GM10266 (cell line): ENCODE data around the gene GRHL3.
A peak's percentile ranks its signal among the peaks of the same experiment; 100 is the strongest.

Experiments
- DNase-seq: peaks from one replicate; pipeline ENCODE4 v3.0.0; 2012; ENCODE audit errors: extremely low spot score
- TF ChIP-seq, protein P1 (sequence below): IDR thresholded peaks from 2 replicates; pipeline ENCODE4 v1.5.1; 2012; ENCODE audit warnings: mild to moderate bottlenecking, low read depth; ENCODE audit not compliant: control insufficient read depth, insufficient read depth; ENCODE audit errors: missing control alignments

Gene GRHL3

DNA sequence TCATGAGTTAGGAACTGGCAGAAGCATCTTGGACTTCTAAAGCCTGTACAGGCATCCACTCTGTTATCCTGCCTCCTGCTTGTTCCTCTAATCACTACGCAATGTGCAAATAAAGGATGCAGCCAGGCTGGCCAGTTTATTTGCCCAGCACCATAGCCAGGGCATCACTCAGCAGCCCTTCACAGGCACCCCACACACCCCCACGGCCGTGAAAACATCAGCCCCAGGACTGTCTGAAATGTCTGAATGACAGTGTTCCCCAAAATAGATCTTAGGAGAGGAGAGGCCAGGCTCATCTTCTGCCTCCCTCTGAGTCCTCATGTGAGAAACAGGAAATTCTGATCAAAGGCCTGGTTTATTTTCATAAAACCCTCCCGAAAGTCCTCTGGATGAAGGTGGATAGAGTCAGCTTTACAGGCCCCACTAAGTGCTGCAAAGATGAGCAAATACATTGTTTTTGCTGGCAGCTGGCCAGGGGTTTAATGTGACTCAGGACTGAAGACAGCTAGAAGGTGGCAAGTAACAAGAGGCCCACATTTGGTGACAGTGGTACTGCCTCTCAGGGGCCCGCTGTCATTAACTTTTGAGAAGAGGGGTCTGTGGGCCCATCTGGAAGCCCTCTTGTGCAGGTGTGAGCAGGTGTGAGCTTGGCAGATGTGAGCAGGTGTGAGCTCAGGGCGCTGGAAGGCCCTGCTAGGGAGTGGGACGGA is 32.9 kb downstream of the GRHL3 start:
- TF ChIP-seq, protein P1, sequence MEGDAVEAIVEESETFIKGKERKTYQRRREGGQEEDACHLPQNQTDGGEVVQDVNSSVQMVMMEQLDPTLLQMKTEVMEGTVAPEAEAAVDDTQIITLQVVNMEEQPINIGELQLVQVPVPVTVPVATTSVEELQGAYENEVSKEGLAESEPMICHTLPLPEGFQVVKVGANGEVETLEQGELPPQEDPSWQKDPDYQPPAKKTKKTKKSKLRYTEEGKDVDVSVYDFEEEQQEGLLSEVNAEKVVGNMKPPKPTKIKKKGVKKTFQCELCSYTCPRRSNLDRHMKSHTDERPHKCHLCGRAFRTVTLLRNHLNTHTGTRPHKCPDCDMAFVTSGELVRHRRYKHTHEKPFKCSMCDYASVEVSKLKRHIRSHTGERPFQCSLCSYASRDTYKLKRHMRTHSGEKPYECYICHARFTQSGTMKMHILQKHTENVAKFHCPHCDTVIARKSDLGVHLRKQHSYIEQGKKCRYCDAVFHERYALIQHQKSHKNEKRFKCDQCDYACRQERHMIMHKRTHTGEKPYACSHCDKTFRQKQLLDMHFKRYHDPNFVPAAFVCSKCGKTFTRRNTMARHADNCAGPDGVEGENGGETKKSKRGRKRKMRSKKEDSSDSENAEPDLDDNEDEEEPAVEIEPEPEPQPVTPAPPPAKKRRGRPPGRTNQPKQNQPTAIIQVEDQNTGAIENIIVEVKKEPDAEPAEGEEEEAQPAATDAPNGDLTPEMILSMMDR: no peak
- peak; percentile 62 for DNase-seq

DNA sequence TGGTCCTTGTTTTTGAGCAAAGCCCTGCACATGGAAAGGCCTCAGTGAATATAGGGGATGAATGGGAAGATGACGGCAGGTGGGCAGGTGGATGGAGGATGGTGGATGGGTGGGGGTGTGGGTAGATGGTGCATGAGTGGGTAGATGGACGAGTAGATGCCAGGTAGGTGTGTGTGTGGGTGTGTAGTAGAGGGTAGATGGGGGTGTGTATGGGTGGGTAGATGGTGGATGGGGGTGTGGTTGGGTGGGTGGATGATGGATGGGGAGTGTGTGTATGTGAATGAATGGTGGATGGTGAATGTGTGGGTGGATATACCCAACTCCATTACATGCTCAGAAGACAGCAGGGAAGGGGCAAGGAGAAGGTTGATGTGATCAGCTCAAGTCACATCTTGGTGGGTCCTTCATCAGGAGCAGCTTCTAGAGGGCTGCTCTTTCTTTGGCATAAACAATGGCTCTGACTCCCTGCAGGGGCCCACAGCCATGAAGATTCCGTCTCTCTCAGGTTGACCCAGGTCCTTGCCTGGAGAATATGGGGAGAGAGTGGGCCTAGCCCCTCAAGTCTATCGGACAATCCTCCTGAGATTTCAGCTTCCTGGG is 34.2 kb downstream of the GRHL3 start:
- no peak for DNase-seq

DNA sequence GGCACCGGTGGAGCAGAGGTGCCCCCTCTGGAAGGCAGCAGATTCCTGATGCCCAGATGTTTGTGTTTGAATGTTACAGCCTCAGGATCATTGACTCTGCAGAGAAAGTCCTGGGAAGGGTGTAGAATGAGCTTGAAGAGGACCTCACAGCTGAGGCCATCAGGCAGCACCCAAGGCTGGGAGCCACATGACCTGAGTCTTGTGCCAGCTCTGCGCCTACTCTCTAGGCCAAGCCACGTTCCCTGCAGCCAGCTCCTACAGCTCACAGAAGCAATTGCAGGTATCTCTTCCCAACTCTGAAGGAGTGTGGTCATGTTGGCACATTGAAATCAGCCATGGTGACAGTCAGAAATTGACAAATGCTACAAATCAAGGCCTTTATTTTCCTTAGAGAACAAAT is 36.3 kb downstream of the GRHL3 start:
- TF ChIP-seq, protein P1: no peak
- DNase-seq: no peak

More for the DNA sequence above, 34.2 kb downstream of the GRHL3 start:
- TF ChIP-seq, protein P1: no peak

DNA sequence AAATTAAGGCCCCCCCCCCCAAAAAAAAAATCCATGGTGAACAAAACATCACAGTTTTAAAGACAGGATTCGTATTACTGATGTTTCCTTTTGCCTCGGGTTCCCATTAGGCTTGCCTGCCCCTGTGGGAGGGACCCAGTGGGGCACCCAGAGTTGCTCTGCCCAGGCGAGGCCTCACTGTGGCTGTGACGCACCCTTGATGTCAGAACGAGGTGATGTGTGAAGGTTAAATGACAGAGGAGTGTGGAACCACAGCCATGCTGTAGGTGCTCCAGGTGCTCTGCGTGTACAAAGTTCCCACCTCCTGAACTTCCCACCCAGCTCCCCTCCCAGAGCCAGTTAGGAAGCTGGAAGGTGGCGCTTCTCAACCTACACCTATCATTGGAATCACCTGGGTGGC is 37.9 kb downstream of the GRHL3 start:
- no peak for DNase-seq
- TF ChIP-seq, protein P1: no peak

DNA sequence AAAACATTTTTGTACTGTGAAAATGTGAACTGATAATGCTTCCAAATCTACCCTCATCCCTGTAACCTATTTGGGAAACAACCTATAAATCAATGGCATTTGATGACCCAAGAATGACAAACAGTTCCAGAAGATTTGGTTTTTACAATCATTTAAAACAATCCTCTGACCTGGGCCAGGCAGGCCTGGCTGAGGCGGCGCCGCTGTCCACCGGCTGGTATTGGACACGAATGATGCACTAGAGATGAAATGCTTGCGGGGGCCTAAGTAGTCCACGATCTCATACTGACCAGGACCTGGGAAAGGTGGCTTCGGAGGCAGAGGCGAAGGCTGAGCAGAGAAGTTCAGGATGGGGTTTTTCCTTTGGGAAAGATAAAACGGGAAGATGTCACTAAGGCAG is 41.5 kb downstream of the GRHL3 start:
- TF ChIP-seq, protein P1: no peak
- DNase-seq: no peak

DNA sequence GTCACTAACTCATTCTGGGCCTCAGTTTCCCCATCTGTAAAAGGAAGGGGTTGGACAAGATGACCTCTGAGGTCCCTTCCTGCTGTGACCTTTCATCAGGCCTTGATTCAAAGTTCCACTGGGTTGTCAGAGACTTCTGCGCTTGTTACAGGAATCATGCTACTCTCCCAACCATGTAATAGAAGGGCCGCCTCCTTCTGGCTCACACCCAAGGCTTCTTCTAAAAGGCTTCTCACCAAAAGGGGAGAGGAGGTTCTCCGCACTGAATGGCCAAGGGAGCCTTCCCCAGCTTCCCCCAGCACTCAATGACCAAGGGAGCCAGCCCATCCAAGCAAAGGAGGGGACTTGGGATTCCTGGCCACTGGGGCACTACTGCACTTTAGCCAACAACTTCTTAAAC is 42.7 kb downstream of the GRHL3 start:
- DNase-seq: no peak
- TF ChIP-seq, protein P1: no peak

DNA sequence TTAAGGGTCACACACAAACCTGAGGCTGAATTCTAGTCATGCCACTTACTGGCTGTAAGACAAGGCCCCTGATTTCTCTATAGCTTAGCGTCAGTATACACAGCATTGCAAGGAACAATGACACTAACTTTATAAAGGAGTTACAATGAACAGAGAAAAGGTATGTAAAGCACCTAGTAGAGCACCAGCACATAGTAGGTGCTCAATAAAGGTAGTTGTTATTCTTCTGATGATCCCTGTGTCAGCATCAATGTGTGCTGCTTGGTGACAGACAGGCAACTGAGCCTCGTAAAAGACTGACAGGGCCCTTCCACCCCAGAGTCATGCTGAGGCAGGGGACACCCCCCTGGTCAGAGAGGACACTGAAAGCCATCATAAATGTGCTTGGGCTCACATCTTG is 43.2 kb downstream of the GRHL3 start:
- DNase-seq: no peak
- TF ChIP-seq, protein P1: no peak
